SK-N-SH treated with all-trans-retinoic acid at 6 μM for 48 hours (cell line): ENCODE results near the gene STX11.

Experiments
- ATAC-seq: fragments of 200-7000 bp; cut with Tn5 transposase; 3 replicates; pipeline ENCODE4 v1.9.1; 2020; ENCODE audit warnings: mild to moderate bottlenecking, moderate library complexity
- ARNTL ChIP-seq: fragments of 450-650 bp; formaldehyde crosslinking; IDR thresholded peaks from 2 replicates; pipeline ENCODE4 v1.5.0; 2020; ENCODE audit warnings: low read depth, mild to moderate bottlenecking, moderate library complexity, borderline replicate concordance
- BACH2 ChIP-seq: fragments of 250-450 bp; sonication (Bioruptor Pico); IDR thresholded peaks from 2 replicates; pipeline ENCODE4 v1.9.0; 2021; ENCODE audit warnings: mild to moderate bottlenecking, borderline replicate concordance
- CSDC2 ChIP-seq: fragments of 250-450 bp; sonication (Bioruptor Pico); IDR thresholded peaks from 2 replicates; pipeline ENCODE4 v1.5.0; 2020; ENCODE audit warnings: mild to moderate bottlenecking, moderate library complexity
- CSRNP3 ChIP-seq: fragments of 250-450 bp; sonication (Bioruptor Pico); IDR thresholded peaks from 2 replicates; pipeline ENCODE4 v1.5.1; 2021; ENCODE audit warnings: mild to moderate bottlenecking, moderate library complexity
- ESRRG ChIP-seq: fragments of 250-450 bp; sonication (Bioruptor Pico); IDR thresholded peaks from 2 replicates; pipeline ENCODE4 v1.6.1; 2021; ENCODE audit warnings: mild to moderate bottlenecking
- GLIS3 ChIP-seq: fragments of 250-450 bp; sonication (Bioruptor Pico); IDR thresholded peaks from 2 replicates; pipeline ENCODE4 v1.5.0; 2020; ENCODE audit warnings: mild to moderate bottlenecking, moderate library complexity
- ISL1 ChIP-seq: fragments of 250-450 bp; sonication (Bioruptor Pico); IDR thresholded peaks from 2 replicates; pipeline ENCODE4 v2.1.2; 2022; ENCODE audit warnings: mild to moderate bottlenecking, moderate library complexity
- OSR1 ChIP-seq: fragments of 250-450 bp; sonication (Bioruptor Pico); IDR thresholded peaks from 2 replicates; pipeline ENCODE4 v1.8.0; 2022; ENCODE audit warnings: moderate library complexity, mild to moderate bottlenecking, inconsistent platforms
- PATZ1 ChIP-seq: fragments of 250-450 bp; sonication (Bioruptor Pico); IDR thresholded peaks from 2 replicates; pipeline ENCODE4 v1.8.0; 2020; ENCODE audit warnings: mild to moderate bottlenecking, moderate library complexity, borderline replicate concordance
- PPARA ChIP-seq: fragments of 250-450 bp; sonication (Bioruptor Pico); IDR thresholded peaks from 2 replicates; pipeline ENCODE4 v1.5.0; 2020; ENCODE audit warnings: mild to moderate bottlenecking, borderline replicate concordance
- RARB ChIP-seq: fragments of 250-450 bp; sonication (Bioruptor Pico); IDR thresholded peaks from 2 replicates; pipeline ENCODE4 v1.8.0; 2021; ENCODE audit warnings: mild to moderate bottlenecking, moderate library complexity
- SNAI2 ChIP-seq: fragments of 250-450 bp; sonication (Bioruptor Pico); IDR thresholded peaks from 2 replicates; pipeline ENCODE4 v1.5.0; 2020; ENCODE audit warnings: mild to moderate bottlenecking, moderate library complexity
- TCF4 ChIP-seq: fragments of 250-450 bp; sonication (Bioruptor Pico); IDR thresholded peaks from 2 replicates; pipeline ENCODE4 v1.8.0; 2021; ENCODE audit warnings: mild to moderate bottlenecking, moderate library complexity, borderline replicate concordance
- TOX ChIP-seq: fragments of 250-450 bp; sonication (Bioruptor Pico); IDR thresholded peaks from 2 replicates; pipeline ENCODE4 v1.8.0; 2021; ENCODE audit warnings: mild to moderate bottlenecking, moderate library complexity, borderline replicate concordance
- TSHZ2 ChIP-seq: fragments of 250-450 bp; sonication (Bioruptor Pico); IDR thresholded peaks from 2 replicates; pipeline ENCODE4 v1.5.0; 2020; ENCODE audit warnings: mild to moderate bottlenecking, moderate library complexity
- ZFP3 ChIP-seq: fragments of 250-450 bp; sonication (Bioruptor Pico); IDR thresholded peaks from 2 replicates; pipeline ENCODE4 v1.5.0; 2020; ENCODE audit warnings: mild to moderate bottlenecking, moderate library complexity
- ZFP30 ChIP-seq: fragments of 450-650 bp; formaldehyde crosslinking; IDR thresholded peaks from 2 replicates; pipeline ENCODE4 v1.5.0; 2022; ENCODE audit warnings: mild to moderate bottlenecking, moderate library complexity
- ZNF565 ChIP-seq: fragments of 450-650 bp; formaldehyde crosslinking; conservative IDR thresholded peaks from 2 replicates; pipeline ENCODE4 v1.5.0; 2020; ENCODE audit warnings: low read depth, mild to moderate bottlenecking, moderate library complexity
- ZNF70 ChIP-seq: fragments of 450-650 bp; formaldehyde crosslinking; IDR thresholded peaks from 2 replicates; pipeline ENCODE4 v1.5.0; 2020; ENCODE audit warnings: mild to moderate bottlenecking, moderate library complexity
- ZNF8 ChIP-seq: fragments of 450-650 bp; formaldehyde crosslinking; IDR thresholded peaks from 2 replicates; pipeline ENCODE4 v1.5.0; 2020; ENCODE audit warnings: mild to moderate bottlenecking, moderate library complexity
- TF ChIP-seq, protein P1 (sequence below): fragments of 250-450 bp; sonication (Bioruptor Pico); IDR thresholded peaks from 2 replicates; pipeline ENCODE4 v1.8.0; 2021; ENCODE audit warnings: low read depth, mild to moderate bottlenecking, moderate library complexity, borderline replicate concordance
- TF ChIP-seq, protein P2 (sequence below): fragments of 250-450 bp; sonication (Bioruptor Pico); IDR thresholded peaks from 2 replicates; pipeline ENCODE4 v1.5.1; 2020; ENCODE audit warnings: low read depth, mild to moderate bottlenecking, moderate library complexity

The STX11 gene

DNA sequence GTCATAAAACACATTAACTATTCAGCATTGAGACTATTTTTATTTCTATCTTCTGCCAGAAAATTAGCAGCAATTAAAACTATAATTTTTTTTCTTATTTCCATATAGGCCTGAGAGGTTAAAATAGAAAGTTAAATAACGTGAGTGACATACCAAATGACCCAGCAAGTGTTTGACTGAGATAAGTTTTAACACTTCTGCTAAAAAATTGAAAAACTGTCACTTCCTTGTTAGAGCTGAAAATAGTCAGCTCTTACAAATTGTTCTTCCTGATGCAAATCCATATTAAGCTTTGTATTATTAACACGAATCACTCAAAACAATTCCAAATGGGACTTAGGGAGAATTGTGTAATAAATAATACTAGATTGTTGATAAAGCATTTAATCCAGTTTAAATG lies 26.5 kb upstream of the STX11 start:
- no peak for TF ChIP-seq ZNF565 (CRISPR knock-in tag)
- TF ChIP-seq, all 23 proteins: peak for 0
- ATAC-seq = no peak

GRCh38 chr6:144127097-144127496 lies 23.2 kb upstream of the STX11 start:
- TF ChIP-seq CSRNP3 (CRISPR knock-in tag) = no peak
- TF ChIP-seq TOX (CRISPR knock-in tag) = no peak
- no peak for TF ChIP-seq RARB (CRISPR knock-in tag)
- no peak for TF ChIP-seq CSDC2 (CRISPR knock-in tag)
- no peak for TF ChIP-seq PPARA
- TF ChIP-seq, protein P1, sequence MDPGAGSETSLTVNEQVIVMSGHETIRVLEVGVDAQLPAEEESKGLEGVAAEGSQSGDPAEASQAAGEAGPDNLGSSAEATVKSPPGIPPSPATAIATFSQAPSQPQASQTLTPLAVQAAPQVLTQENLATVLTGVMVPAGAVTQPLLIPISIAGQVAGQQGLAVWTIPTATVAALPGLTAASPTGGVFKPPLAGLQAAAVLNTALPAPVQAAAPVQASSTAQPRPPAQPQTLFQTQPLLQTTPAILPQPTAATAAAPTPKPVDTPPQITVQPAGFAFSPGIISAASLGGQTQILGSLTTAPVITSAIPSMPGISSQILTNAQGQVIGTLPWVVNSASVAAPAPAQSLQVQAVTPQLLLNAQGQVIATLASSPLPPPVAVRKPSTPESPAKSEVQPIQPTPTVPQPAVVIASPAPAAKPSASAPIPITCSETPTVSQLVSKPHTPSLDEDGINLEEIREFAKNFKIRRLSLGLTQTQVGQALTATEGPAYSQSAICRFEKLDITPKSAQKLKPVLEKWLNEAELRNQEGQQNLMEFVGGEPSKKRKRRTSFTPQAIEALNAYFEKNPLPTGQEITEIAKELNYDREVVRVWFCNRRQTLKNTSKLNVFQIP = no peak
- TF ChIP-seq, protein P2, sequence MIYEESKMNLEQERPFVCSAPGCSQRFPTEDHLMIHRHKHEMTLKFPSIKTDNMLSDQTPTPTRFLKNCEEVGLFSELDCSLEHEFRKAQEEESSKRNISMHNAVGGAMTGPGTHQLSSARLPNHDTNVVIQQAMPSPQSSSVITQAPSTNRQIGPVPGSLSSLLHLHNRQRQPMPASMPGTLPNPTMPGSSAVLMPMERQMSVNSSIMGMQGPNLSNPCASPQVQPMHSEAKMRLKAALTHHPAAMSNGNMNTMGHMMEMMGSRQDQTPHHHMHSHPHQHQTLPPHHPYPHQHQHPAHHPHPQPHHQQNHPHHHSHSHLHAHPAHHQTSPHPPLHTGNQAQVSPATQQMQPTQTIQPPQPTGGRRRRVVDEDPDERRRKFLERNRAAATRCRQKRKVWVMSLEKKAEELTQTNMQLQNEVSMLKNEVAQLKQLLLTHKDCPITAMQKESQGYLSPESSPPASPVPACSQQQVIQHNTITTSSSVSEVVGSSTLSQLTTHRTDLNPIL (CRISPR knock-in tag) = no peak
- TF ChIP-seq TCF4 (CRISPR knock-in tag) = no peak
- TF ChIP-seq ZNF70 (CRISPR knock-in tag) = no peak
- no peak for TF ChIP-seq OSR1 (CRISPR knock-in tag)
- TF ChIP-seq ARNTL (CRISPR knock-in tag) = no peak
- no peak for TF ChIP-seq SNAI2 (CRISPR knock-in tag)
- no peak for TF ChIP-seq ZFP30
- no peak for TF ChIP-seq ISL1 (CRISPR knock-in tag)
- TF ChIP-seq BACH2 (CRISPR knock-in tag) = no peak
- no peak for TF ChIP-seq TSHZ2 (CRISPR knock-in tag)
- no peak for TF ChIP-seq ZNF8 (CRISPR knock-in tag)
- no peak for TF ChIP-seq GLIS3 (CRISPR knock-in tag)
- no peak for TF ChIP-seq ZFP3 (CRISPR knock-in tag)
- TF ChIP-seq PATZ1 (CRISPR knock-in tag) = no peak

DNA sequence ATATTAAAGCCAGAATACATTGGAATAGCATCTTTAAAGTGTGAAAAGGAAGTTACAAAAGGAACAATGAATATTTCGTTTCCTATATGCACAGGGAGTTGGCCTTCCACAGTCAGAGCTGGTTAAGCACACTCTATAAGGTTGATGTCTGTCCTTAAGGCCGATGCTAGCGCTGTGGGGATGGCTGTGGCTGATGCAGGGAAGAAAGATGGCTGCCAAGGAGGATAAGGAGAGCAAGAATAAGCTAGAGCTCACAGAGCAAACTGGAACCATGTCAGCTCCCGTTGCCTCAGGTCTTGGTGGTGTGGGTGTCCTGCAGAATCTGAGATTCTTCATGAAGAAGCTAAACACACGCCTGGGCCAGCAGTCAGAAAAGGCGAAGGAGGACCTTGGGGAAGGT lies 20.8 kb upstream of the STX11 start:
- no peak for ATAC-seq
- no peak for TF ChIP-seq OSR1 (CRISPR knock-in tag)
- TF ChIP-seq SNAI2 (CRISPR knock-in tag) = no peak
- no peak for TF ChIP-seq TCF4 (CRISPR knock-in tag)
- TF ChIP-seq TOX (CRISPR knock-in tag) = no peak
- no peak for TF ChIP-seq TSHZ2 (CRISPR knock-in tag)
- TF ChIP-seq ZNF8 (CRISPR knock-in tag) = no peak
- no peak for TF ChIP-seq RARB (CRISPR knock-in tag)
- no peak for TF ChIP-seq ZNF565 (CRISPR knock-in tag)
- TF ChIP-seq ZNF70 (CRISPR knock-in tag) = no peak
- no peak for TF ChIP-seq BACH2 (CRISPR knock-in tag)
- TF ChIP-seq ZFP3 (CRISPR knock-in tag) = no peak
- TF ChIP-seq ESRRG (CRISPR knock-in tag) = no peak
- TF ChIP-seq ARNTL (CRISPR knock-in tag) = no peak
- no peak for TF ChIP-seq ISL1 (CRISPR knock-in tag)
- TF ChIP-seq, all 23 proteins: peak for 0

More at GRCh38 chr6:144127097-144127496, 23.2 kb upstream of the STX11 start:
- ATAC-seq = no peak
